Lower lobe of right lung (tissue), 2 donors: ENCODE measurements around the gene STK32B. TPM values are rescaled to one million over a fixed set of nuclear protein-coding genes. Genes with fewer than 3 reads are reported as not detected.
A peak's percentile ranks its signal among the peaks of the same experiment; 100 is the strongest.

Experiments used
- ATAC-seq, 2 donors: fragments of 200-7000 bp; cut with Tn5 transposase; one replicate each; pipeline ENCODE4 v1.9.1; 2020 to 2022; ENCODE audit warnings: mild to moderate bottlenecking in 2 of 2, moderate library complexity in 2 of 2
- DNase-seq: peaks from one replicate; pipeline ENCODE4 v3.0.0-alpha.2; 2020
- H3K27ac ChIP-seq: fragments of 200-600 bp; one replicate; pipeline ENCODE4 v1.8.0; 2022
- H3K27me3 ChIP-seq: fragments of 200-600 bp; one replicate; pipeline ENCODE4 v1.8.0; 2022; ENCODE audit warnings: low read depth
- H3K36me3 ChIP-seq: fragments of 200-600 bp; one replicate; pipeline ENCODE4 v1.8.0; 2022; ENCODE audit warnings: mild to moderate bottlenecking
- H3K4me1 ChIP-seq: fragments of 200-600 bp; one replicate; pipeline ENCODE4 v1.8.0; 2022
- H3K4me3 ChIP-seq: fragments of 200-600 bp; one replicate; pipeline ENCODE4 v1.8.0; 2022; ENCODE audit warnings: mild to moderate bottlenecking
- H3K9me3 ChIP-seq: fragments of 200-600 bp; one replicate; pipeline ENCODE4 v1.8.0; 2022
- intact Hi-C: fragments of 100-400 bp; cut with DNase I; formaldehyde crosslinking; loops from one replicate; pipeline ENCODE4 v1.11.0; 2022
- total RNA-seq: library from RNA; stranded (reverse); fragmentation: NEBNext Ultra II Directional; extraction: Animal tissue kit (Norgen Biotek cat#: 25700); gene quantifications from one replicate; pipeline ENCODE4 v1.2.1, GENCODE V29; 2021
- TF ChIP-seq, protein P1 (sequence below): fragments of 200-600 bp; IDR thresholded peaks from one replicate; pipeline ENCODE4 v1.8.0; 2022; ENCODE audit warnings: antibody characterized with exemption, mild to moderate bottlenecking
- donor health status: DM: no; HTN: yes; CAD: no; lungs with severe emphysema.

Gene STK32B
- total RNA-seq, 1 donor from 2014 or later = 1.3 TPM

- DNase-seq (no peak), ATAC-seq (no peak)
- TF ChIP-seq, protein P1, sequence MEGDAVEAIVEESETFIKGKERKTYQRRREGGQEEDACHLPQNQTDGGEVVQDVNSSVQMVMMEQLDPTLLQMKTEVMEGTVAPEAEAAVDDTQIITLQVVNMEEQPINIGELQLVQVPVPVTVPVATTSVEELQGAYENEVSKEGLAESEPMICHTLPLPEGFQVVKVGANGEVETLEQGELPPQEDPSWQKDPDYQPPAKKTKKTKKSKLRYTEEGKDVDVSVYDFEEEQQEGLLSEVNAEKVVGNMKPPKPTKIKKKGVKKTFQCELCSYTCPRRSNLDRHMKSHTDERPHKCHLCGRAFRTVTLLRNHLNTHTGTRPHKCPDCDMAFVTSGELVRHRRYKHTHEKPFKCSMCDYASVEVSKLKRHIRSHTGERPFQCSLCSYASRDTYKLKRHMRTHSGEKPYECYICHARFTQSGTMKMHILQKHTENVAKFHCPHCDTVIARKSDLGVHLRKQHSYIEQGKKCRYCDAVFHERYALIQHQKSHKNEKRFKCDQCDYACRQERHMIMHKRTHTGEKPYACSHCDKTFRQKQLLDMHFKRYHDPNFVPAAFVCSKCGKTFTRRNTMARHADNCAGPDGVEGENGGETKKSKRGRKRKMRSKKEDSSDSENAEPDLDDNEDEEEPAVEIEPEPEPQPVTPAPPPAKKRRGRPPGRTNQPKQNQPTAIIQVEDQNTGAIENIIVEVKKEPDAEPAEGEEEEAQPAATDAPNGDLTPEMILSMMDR = no peak
Measured at GRCh38 chr4:5399124-5399523, 347.8 kb downstream of the STK32B start.

DNA sequence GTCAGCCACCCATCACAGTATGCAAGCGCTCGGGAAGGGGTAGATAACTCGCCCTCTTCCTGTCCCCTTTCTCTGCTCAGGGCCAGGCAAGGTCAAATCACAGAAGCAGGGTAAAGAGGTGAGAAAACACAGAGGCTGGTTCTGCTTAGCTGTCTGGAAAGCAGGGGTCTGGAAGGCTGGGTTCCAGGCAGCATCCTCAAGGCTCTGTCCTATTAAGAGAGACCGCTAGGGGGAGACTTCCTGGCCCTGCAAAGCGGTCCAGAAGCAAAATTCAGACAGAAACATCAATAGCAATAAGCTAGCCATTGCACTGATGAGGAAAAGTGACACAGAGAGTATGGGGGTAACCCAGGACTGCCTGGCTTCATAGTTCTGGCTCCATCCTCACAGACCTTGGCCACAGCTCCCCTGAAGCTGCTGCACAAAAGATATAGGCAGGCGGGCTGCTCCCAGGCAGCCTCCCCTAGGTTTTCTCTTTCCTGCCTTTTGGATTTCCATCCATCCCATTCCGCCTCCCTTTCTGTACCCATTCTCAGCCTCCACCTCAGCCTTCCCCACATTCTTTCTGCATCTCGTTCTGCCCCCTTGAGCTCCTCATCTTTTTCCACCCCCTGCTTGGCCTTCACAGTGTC, 348.6 kb downstream of the STK32B start:
- peak in 1 of 2 donors; percentile 18 for ATAC-seq
- H3K27me3 ChIP-seq = no peaks in the 10 kb centered on the region
- H3K36me3 ChIP-seq = no peaks in the 10 kb centered on the region
- H3K9me3 ChIP-seq = no peaks in the 10 kb centered on the region
- no peak overlapping the region for H3K4me3 ChIP-seq
- H3K27ac ChIP-seq = no peak overlapping the region
- intact Hi-C loops = no loop called here
- no peak for DNase-seq
- TF ChIP-seq, protein P1 = peak; percentile 51
- no peaks in the 10 kb centered on the region for H3K4me1 ChIP-seq

More at GRCh38 chr4:5399124-5399523, 347.8 kb downstream of the STK32B start:
- Histone ChIP-seq H3K27ac (no peak overlapping the region), H3K36me3 (no peaks in the 10 kb centered on the region), H3K9me3 (no peaks in the 10 kb centered on the region), H3K4me3 (no peak overlapping the region), H3K4me1 (no peaks in the 10 kb centered on the region), H3K27me3 (no peaks in the 10 kb centered on the region)
- intact Hi-C loops = no loop called here

GRCh38 chr4:5403746-5404497, 352.6 kb downstream of the STK32B start:
- peaks cover 5% of the 10 kb centered on the region for H3K9me3 ChIP-seq
- intact Hi-C loops = no loop called here
- no peaks in the 10 kb centered on the region for H3K36me3 ChIP-seq
- no peaks in the 10 kb centered on the region for H3K27me3 ChIP-seq
- H3K4me3 ChIP-seq = no peak overlapping the region
- no peak overlapping the region for H3K27ac ChIP-seq
- no peaks in the 10 kb centered on the region for H3K4me1 ChIP-seq
- no peak for ATAC-seq
- DNase-seq = no peak
- TF ChIP-seq, protein P1 = no peak

- no peaks in the 10 kb centered on the region for H3K27me3 ChIP-seq
- H3K36me3 ChIP-seq = no peaks in the 10 kb centered on the region
- no peak for ATAC-seq
- TF ChIP-seq, protein P1 = no peak
- H3K27ac ChIP-seq = no peak overlapping the region
- H3K9me3 ChIP-seq = peaks cover 5% of the 10 kb centered on the region
- H3K4me3 ChIP-seq = no peak overlapping the region
- no peaks in the 10 kb centered on the region for H3K4me1 ChIP-seq
- DNase-seq = no peak
- intact Hi-C loops = no loop called here
Measured at GRCh38 chr4:5409237-5409636, 358.0 kb downstream of the STK32B start.

DNA sequence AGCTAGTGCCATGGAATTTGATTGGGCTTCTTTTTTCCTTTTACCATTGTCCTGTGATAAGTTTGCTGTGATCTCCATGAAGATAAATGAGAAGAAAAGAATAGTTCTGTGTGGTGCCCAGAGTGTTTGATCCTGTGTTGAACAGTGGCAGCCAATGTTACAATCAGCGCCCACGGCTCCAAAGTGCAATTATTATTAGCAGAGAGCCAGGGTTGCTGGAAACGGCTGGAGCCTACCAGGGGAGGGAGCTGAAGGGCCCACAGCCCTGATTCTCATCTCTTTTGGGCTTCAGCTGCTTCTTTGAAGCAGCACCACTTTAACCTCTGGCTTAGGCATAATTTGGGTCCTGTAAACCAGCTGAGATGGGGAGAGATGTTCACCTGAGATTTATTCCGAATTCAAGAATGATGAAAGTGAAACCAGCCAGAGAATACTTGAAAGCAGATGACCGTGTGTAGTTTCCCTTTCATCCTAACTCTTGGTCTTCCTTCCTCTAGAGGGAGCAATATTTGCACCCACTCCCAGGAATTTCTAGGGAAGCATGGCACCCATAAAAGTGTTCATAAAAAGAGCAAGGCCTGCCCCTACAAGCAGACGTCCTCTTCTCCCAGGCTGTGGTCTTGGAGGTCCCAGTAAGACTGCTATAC, 358.8 kb downstream of the STK32B start:
- ATAC-seq = no peak
- Histone ChIP-seq H3K27ac (no peak overlapping the region), H3K36me3 (no peaks in the 10 kb centered on the region), H3K9me3 (peaks cover 5% of the 10 kb centered on the region), H3K4me1 (no peaks in the 10 kb centered on the region), H3K4me3 (no peak overlapping the region), H3K27me3 (no peaks in the 10 kb centered on the region)
- intact Hi-C loops = no loop called here
- TF ChIP-seq, protein P1 = no peak
- no peak for DNase-seq
